ENCODE measurements around the gene TANGO2. TPM values are rescaled to one million over a fixed set of nuclear protein-coding genes. Genes with fewer than 3 reads are reported as not detected.

TANGO2 gene
- total and polyA plus RNA-seq, 9 of the 15 experiments (the other 6 are each of a cell fraction or from before 2014, with no cell fraction given): 15.5 to 94.9 (median 70.1) TPM

GRCh38 chr22:20089226-20089976 lies 68.5 kb downstream of the TANGO2 start (continued):
- TF ChIP-seq KDM5B (IDR thresholded peaks at IDR 0.05; ENCODE audit: insufficient replicate concordance, low read depth, low read length) (peak; percentile 36), KHSRP (IDR thresholded peaks at IDR 0.05) (no peak), ZNF408 (CRISPR knock-in tag; IDR thresholded peaks at IDR 0.05; ENCODE audit: low read depth) (no peak; the same call in 1 of the 2 replicates), ZNF140 (CRISPR knock-in tag; IDR thresholded peaks at IDR 0.05) (0 out of 2 replicates have a peak, but pooled peaks have one; percentile 65), RBM34 (IDR thresholded peaks at IDR 0.05; ENCODE audit: borderline replicate concordance, insufficient read depth, low read length) (no peak), THAP12 (CRISPR knock-in tag; IDR thresholded peaks at IDR 0.05) (0 out of 2 replicates have a peak, but pooled peaks have one; percentile 49), WHSC1 (IDR thresholded peaks at IDR 0.05; ENCODE audit: low read length) (peak; percentile 87), ZNF436 (CRISPR knock-in tag; IDR thresholded peaks at IDR 0.05) (no peak), SMAD2 (IDR thresholded peaks at IDR 0.05; ENCODE audit: low read depth, low read length) (no peak), KDM2B (CRISPR knock-in tag; IDR thresholded peaks at IDR 0.05) (0 out of 2 replicates have a peak, but pooled peaks have one; percentile 7), ZMIZ1 (IDR thresholded peaks at IDR 0.05; ENCODE audit: low read depth in 2 of 2, low read length in 2 of 2) (0 out of 4 replicates have a peak, but pooled peaks of 1 of the 2 experiments have one; percentile 10)

Data from K562 (cell line).